Measurements from ENCODE around the gene ZNF804B.
"Not testable (repeated sequence)": the region's sequence is repeated elsewhere in the genome, so short reads cannot be mapped to it uniquely, and the experiment has no call there.

ZNF804B gene

GRCh38 chr7:89104748-89105685 is 345.5 kb downstream of the ZNF804B start:
- no peak for DNase-seq

DNA sequence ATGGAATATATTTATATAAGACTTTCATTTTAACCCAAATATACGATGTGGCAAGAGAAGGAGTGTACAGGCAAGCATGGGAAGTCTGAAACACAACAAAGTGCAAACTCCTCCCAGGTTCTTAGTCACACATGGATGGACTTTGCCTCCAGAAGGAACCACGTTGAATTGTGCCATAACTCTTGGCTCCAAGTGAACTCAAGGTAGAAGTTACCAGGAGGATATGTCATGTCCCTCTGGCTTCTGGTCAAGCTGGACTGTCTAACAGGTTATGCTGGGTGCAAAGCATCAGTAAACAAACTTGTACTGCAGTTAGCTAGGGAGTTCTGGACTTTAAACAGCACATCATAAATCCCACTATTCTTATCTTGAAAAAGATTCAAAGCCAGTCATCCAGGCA is 364.4 kb downstream of the ZNF804B start:
- no peak for DNase-seq

DNA sequence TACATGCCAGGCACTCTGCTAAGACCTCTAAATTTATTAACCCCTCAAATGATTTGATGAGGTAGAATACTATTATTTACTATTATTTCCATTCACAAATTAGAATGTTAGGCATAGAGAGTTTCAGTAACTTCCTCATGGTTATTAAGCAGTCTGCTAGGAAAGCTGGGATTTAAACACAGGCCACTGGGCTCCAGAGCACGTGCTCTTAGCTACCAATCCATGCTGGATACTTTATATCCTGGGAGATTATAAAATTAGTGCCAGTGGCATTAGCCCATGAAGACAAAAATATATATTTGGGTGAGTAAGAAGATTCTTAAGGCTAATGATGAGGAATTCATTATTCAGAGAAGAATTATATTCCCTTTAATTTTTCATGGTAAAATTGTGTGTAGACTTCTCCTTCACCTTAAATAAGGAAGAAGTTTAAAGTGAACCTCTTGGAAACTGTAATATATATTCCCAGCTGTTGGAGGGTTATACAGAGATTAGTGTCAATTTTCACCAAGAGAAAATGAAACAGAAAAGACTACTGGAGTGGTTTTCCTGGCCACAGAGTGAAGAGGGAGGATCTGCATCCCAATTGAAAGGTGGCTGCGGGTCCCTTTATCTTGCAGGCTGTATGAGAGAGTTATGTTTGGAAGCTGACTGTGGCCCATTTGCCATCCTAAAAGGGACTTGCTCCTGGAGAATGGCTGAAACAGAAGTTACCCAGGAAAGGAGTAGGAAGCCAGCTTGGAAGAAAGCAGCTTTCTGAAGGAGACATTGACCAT is 370.3 kb downstream of the ZNF804B start:
- no peak for DNase-seq

- no peak for DNase-seq
Observed at GRCh38 chr7:89133357-89133756, 373.9 kb downstream of the ZNF804B start.

- DNase-seq, result no peak
Observed at GRCh38 chr7:89133819-89134218, 374.3 kb downstream of the ZNF804B start.

GRCh38 chr7:89145801-89146200 is 386.3 kb downstream of the ZNF804B start:
- no peak for DNase-seq

DNA sequence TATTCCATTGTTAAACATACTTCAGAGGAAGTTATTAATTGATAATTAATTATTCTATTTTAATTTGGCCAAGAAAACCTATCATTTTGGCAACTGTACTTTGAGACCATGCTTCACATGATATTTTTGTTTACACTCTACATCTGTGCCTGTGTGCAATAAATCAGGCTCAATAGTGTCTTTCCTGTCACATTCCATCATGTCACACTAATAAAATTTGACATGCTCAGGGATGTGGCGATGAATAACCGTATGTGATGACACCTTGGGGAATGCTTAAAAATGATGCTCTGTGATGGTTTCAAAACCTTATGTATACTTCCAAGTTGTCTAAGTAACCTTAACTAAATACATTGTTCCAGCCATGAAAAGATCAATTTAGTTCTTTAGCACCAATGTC is 400.6 kb downstream of the ZNF804B start:
- no peak for DNase-seq

DNA sequence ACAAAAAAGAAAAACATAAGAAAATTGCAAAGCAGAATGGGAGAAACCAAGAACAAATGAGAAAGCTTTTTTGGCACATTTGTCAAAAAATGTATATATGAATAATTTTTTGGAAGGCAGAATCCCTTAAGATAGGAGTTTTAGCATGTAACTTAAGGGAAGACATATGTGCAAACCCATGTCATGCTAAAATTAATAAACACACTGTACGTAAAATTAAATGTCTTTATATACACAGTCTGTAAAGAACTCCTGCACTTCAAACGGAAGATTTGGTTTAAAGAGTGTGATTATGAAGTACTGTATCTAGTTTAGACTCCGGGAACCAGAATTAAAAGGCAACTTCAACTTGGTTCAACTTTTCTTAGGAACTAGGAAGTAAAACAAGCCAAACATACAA is 405.9 kb downstream of the ZNF804B start:
- DNase-seq, result no peak

DNA sequence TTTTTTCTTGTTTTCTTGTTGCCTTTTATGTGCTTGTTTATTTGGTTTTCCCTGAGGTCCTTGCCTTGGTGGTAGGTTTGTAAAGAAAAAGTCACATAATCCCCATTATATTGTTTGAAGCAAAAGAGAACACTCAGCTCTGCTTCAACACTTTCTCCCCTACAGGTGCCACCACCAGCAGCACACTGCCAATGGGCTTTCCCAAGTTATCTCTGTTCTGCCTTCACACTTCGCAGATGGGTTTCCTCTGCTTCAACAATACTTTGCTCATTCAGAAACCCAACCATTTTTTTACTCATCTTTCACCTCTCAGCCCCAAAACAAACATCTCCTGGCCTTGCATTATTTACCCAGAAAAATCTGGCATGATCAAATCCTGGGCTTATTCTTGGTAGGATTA is 411.1 kb downstream of the ZNF804B start:
- DNase-seq, result no peak

GRCh38 chr7:89182116-89182515 is 422.6 kb downstream of the ZNF804B start:
- no peak for DNase-seq

- DNase-seq, result no peak
Observed at GRCh38 chr7:89183712-89184111, 424.2 kb downstream of the ZNF804B start.

GRCh38 chr7:89200758-89201157 is 441.3 kb downstream of the ZNF804B start:
- DNase-seq, result no peak

DNA sequence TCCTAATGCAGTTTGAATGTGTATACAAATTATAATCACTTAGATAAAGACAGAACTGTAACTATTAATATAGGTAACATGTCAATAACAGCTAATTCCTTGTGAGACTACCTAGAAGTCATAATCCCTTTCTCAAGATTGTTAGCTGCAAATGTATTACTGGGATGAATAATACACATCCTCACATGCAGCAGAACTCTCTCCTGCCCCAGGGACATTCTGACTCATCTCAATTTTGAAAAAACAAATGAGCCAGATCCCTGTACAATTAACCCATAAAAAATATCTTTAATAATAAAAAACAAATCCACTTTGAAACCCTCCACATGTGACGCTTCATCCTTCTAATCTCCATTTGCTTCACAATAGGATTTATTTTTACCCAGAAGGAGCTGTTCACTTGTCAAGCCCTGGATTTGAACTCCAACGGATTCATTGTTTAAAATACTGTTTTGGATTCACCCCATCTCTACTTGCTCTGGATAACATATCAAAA is 464.4 kb downstream of the ZNF804B start:
- no peak for DNase-seq

DNA sequence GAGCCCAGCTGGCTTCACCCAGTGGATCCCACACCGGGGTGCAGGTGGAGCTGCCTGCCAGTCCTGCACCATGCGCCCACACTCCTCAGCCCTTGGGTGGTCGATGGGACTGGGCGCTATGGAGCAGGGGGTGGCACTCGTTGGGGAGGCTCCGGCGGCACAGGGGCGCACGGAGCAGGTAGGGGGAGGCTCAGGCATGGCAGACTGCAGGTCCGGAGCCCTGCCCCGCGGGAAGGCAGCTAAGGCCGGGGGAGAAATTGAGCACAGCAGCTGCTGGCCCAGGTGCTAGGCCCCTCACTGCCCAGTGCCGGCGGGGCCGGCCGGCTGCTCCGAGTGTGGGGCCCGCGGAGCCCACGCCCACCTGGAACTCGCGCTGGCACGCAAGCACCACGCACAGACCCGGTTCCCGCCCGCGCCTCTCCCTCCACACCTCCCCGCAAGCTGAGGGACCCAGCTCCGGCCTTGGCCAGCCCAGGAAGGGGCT is 469.2 kb downstream of the ZNF804B start:
- not testable (repeated sequence) for DNase-seq

DNA sequence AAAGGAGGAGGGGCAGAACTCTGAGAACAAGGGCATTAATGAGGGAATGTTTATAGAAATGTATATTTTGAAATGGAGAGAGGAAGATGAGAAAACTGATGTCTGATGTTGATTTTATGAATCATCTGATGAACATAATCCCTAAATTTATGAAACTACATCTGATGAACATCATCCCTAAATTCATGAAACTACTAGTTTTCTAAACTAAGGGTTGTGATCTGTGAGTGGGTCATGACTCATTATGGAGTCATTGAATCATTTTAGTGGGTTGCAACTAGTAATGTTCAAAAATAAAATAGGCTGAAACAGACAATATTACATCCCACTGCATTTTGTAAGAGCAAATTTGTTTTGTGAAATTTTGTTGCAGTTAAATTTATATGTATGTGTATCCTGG is 478.7 kb downstream of the ZNF804B start:
- no peak for DNase-seq

DNA sequence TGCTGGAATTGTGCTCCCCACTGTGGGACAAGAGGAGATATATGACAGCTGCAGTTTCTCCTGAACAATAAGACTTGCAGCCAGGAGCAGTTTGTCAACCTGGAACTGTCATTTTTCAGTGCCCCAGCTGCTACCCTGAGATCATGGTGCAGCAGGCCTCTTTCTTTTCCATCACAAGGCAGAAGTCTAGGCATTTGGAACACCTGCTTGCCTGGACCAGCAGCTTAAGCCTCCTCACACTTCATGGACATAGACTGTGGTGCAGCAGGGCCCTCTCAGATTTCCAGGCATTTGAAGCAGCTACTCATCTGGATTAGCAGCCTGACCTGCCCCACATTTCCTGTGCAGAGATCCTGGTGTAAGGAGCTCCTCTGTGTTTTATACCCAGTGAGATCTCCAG is 486.7 kb downstream of the ZNF804B start:
- DNase-seq, result no peak

- no peak for DNase-seq
Observed at GRCh38 chr7:89247207-89247606, 487.7 kb downstream of the ZNF804B start.

- no peak for DNase-seq
Observed at GRCh38 chr7:89259085-89259484, 499.6 kb downstream of the ZNF804B start.

- no peak for DNase-seq
Observed at GRCh38 chr7:89264126-89264525, 504.6 kb downstream of the ZNF804B start.

DNA sequence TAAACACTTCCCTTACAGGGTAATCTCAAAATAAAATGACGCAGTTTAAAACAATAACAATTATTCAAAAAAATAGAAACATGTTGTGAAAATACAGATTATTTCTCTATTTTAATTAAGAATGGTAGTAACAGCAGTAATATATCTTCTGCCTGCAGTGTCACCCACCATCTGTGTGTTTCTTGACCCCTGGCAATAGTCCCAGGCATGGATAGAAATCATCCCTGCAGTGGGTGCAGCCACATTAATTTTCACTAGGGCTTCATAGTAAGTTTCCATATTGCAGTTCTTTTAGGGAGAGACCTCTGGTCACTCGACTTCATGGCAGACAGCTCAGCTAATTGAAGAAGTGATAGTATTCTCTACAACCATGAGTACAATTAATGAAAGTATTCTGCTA is 506.1 kb downstream of the ZNF804B start:
- no peak for DNase-seq

DNA sequence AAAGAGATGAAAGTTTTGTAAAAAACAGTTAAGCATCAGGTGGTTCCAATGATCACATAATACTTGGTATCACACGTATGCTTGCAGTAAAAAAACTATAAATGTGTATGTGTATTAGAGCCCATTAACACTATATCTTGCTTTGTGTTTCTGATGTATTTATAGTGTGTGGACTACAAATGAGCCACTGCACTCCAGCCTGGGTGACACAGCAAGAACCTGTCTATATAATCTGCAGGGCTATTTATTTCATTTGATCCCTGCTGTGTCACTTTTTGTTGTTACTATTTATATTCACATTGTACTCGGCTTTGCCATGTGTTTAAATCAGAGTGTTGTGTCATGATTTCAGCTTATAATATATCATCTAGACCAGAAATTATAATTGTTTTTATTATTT is 523.8 kb downstream of the ZNF804B start:
- DNase-seq, result no peak

GRCh38 chr7:89308535-89308934 is 549.0 kb downstream of the ZNF804B start:
- DNase-seq, result no peak

- no peak for DNase-seq
Observed at GRCh38 chr7:89311886-89312285, 552.4 kb downstream of the ZNF804B start.

GRCh38 chr7:89312551-89312950 is 553.1 kb downstream of the ZNF804B start:
- no peak for DNase-seq

Measured in activated CD8-positive, alpha-beta memory T cell treated with anti-CD3 and anti-CD28 coated beads, Interleukin-2, amount 50 U/mL, for 4 hours (primary cell).